Measurements from ENCODE around the gene LRRC8B. TPM values are rescaled to one million over a fixed set of nuclear protein-coding genes. Genes with fewer than 3 reads are reported as not detected.

The LRRC8B gene
- total and polyA plus RNA-seq, 2 experiments from 2014 or later: 4.6 to 5.1 TPM

DNA sequence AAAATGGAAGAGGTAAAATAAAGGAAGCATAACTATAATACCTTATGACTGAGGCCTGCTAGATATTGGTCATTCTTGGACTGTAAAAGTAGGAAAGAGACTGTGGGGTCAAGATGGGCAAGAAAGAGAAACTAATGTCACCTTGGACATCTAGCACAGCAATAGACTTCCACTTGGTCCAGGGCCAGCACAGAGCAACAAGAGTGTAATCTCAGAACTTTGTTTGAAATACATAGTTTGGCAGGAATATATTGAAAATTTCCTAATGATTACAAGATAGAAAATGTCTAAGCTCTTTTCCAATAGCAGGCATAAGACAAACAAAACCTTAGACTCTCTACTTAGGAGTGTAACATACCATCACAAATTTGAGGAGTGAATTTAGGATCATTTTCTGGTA is 112.9 kb downstream of the LRRC8B start:
- Histone ChIP-seq H3K4me2 (no peak overlapping the region), H3K9me3 (ENCODE audit: low read depth) (no peaks in the 10 kb centered on the region), H3K36me3 (replicated peaks; ENCODE audit: insufficient read depth, low read depth) (no peaks in the 10 kb centered on the region), H4K20me1 (ENCODE audit: insufficient read depth, poor library complexity, severe bottlenecking) (no peaks in the 10 kb centered on the region), H3K79me2 (no peaks in the 10 kb centered on the region), H3K4me1 (ENCODE audit: insufficient read depth) (no peaks in the 10 kb centered on the region), H2AFZ (no peak overlapping the region), H3K9me2 (replicated peaks; ENCODE audit: insufficient read depth) (peaks cover 4% of the 10 kb centered on the region), H3K27me3 (peaks cover 12% of the 10 kb centered on the region), H3K4me3 (no peak overlapping the region), H3K27ac (no peak overlapping the region)
- TF ChIP-seq, protein P1, sequence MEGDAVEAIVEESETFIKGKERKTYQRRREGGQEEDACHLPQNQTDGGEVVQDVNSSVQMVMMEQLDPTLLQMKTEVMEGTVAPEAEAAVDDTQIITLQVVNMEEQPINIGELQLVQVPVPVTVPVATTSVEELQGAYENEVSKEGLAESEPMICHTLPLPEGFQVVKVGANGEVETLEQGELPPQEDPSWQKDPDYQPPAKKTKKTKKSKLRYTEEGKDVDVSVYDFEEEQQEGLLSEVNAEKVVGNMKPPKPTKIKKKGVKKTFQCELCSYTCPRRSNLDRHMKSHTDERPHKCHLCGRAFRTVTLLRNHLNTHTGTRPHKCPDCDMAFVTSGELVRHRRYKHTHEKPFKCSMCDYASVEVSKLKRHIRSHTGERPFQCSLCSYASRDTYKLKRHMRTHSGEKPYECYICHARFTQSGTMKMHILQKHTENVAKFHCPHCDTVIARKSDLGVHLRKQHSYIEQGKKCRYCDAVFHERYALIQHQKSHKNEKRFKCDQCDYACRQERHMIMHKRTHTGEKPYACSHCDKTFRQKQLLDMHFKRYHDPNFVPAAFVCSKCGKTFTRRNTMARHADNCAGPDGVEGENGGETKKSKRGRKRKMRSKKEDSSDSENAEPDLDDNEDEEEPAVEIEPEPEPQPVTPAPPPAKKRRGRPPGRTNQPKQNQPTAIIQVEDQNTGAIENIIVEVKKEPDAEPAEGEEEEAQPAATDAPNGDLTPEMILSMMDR (IDR thresholded peaks at IDR 0.05; ENCODE audit: poor library complexity): no peak
- TF ChIP-seq EZH2phosphoT487 (IDR thresholded peaks at IDR 0.05; ENCODE audit: low read depth, severe bottlenecking, unreplicated experiment) (no peak), EZH2 (IDR thresholded peaks at IDR 0.05; ENCODE audit: borderline replicate concordance) (no peak)
- no peak for DNase-seq (ENCODE audit: low spot score)

DNA sequence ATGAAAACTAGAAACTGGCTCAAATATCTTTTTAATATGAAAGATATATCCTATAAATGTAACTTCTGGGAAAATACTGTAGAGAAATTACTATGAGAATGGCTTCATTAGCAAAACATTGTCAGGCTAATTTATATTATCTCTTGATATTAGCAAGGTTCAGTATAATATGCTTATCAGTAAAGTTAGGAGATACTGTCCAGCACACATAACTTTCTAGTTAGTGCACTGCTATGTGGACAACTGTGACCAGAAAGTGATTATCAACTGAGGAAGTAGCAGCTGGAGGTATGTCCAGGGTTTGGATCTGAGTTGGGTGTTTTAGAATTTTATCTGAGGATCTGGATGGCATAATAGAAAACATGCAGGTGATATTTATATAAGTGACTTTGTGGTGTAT is 115.8 kb downstream of the LRRC8B start:
- Histone ChIP-seq H3K4me1 (ENCODE audit: insufficient read depth) (no peaks in the 10 kb centered on the region), H4K20me1 (ENCODE audit: insufficient read depth, poor library complexity, severe bottlenecking) (no peaks in the 10 kb centered on the region), H3K79me2 (no peaks in the 10 kb centered on the region), H3K36me3 (replicated peaks; ENCODE audit: insufficient read depth, low read depth) (no peaks in the 10 kb centered on the region), H3K9me2 (replicated peaks; ENCODE audit: insufficient read depth) (peaks cover 4% of the 10 kb centered on the region), H3K4me3 (no peak overlapping the region), H3K27ac (no peak overlapping the region), H2AFZ (no peak overlapping the region), H3K4me2 (no peak overlapping the region), H3K27me3 (peaks cover 5% of the 10 kb centered on the region), H3K9me3 (ENCODE audit: low read depth) (no peaks in the 10 kb centered on the region)
- DNase-seq (ENCODE audit: low spot score): no peak
- TF ChIP-seq, protein P1 (IDR thresholded peaks at IDR 0.05; ENCODE audit: poor library complexity): no peak
- TF ChIP-seq EZH2 (IDR thresholded peaks at IDR 0.05; ENCODE audit: borderline replicate concordance) (no peak), EZH2phosphoT487 (IDR thresholded peaks at IDR 0.05; ENCODE audit: low read depth, severe bottlenecking, unreplicated experiment) (no peak)

DNA sequence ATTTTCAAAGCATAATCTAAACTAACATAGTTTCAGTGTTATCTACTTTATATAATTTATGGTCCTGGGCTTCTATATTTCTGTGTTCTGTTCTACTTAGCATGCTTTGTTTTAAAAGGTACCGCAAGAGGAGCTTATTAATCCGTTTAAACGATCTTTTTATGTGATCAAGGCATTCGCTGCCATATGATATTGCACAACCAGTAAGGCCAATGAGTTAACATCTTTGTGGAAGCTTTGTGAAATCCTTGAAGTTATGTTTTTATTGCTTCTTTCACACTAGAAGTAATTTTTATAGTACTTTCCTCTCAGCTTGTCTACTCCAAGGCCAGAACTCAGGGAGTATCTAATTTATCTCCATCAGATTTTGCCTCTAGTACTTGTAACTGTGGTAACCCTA is 117.2 kb downstream of the LRRC8B start:
- peaks cover 3% of the 10 kb centered on the region for H3K27me3 ChIP-seq
- peaks cover 4% of the 10 kb centered on the region for H3K9me2 ChIP-seq (replicated peaks; ENCODE audit: insufficient read depth)
- no peaks in the 10 kb centered on the region for H3K36me3 ChIP-seq (replicated peaks; ENCODE audit: insufficient read depth, low read depth)
- H2AFZ ChIP-seq: no peak overlapping the region
- DNase-seq (ENCODE audit: low spot score): no peak
- no peak overlapping the region for H3K27ac ChIP-seq
- H3K4me2 ChIP-seq: no peak overlapping the region
- H3K9me3 ChIP-seq (ENCODE audit: low read depth): no peaks in the 10 kb centered on the region
- TF ChIP-seq EZH2phosphoT487 (IDR thresholded peaks at IDR 0.05; ENCODE audit: low read depth, severe bottlenecking, unreplicated experiment): no peak
- TF ChIP-seq, protein P1 (IDR thresholded peaks at IDR 0.05; ENCODE audit: poor library complexity): no peak
- no peak for TF ChIP-seq EZH2 (IDR thresholded peaks at IDR 0.05; ENCODE audit: borderline replicate concordance)
- H3K4me1 ChIP-seq (ENCODE audit: insufficient read depth): no peaks in the 10 kb centered on the region
- WGBS (ENCODE audit: low lambda C conversion rate, missing lambda C conversion rate): 72% methylated on average over 4 of the region's 4 CpGs
- H3K79me2 ChIP-seq: no peaks in the 10 kb centered on the region
- H3K4me3 ChIP-seq: no peak overlapping the region
- H4K20me1 ChIP-seq (ENCODE audit: insufficient read depth, poor library complexity, severe bottlenecking): no peaks in the 10 kb centered on the region

DNA sequence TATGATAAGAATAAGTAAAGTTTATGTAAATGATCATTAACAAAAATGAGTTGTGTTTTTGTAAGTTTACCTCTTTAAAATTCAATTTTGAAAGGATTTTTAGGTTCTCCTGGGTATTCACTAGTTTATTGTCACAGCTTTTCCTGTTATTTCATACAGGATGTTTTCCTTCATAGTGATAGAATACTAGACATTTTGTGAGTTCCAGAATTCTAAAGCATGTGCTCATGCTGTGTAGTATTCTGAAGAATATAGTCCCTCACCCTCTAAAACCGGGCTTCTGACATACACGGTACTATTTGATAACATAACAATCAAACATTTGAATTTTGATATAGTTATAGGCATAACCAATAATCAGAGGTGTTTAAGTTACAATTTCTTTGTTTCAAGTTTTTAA is 118.9 kb downstream of the LRRC8B start:
- H3K27ac ChIP-seq: no peak overlapping the region
- no peaks in the 10 kb centered on the region for H3K79me2 ChIP-seq
- TF ChIP-seq, protein P1 (IDR thresholded peaks at IDR 0.05; ENCODE audit: poor library complexity): no peak
- TF ChIP-seq EZH2phosphoT487 (IDR thresholded peaks at IDR 0.05; ENCODE audit: low read depth, severe bottlenecking, unreplicated experiment) (no peak), EZH2 (IDR thresholded peaks at IDR 0.05; ENCODE audit: borderline replicate concordance) (no peak)
- no peak overlapping the region for H2AFZ ChIP-seq
- no peak overlapping the region for H3K4me3 ChIP-seq
- H3K9me2 ChIP-seq (replicated peaks; ENCODE audit: insufficient read depth): peaks cover 4% of the 10 kb centered on the region
- DNase-seq (ENCODE audit: low spot score): no peak
- no peaks in the 10 kb centered on the region for H3K36me3 ChIP-seq (replicated peaks; ENCODE audit: insufficient read depth, low read depth)
- H3K27me3 ChIP-seq: no peaks in the 10 kb centered on the region
- no peaks in the 10 kb centered on the region for H3K9me3 ChIP-seq (ENCODE audit: low read depth)
- no peaks in the 10 kb centered on the region for H3K4me1 ChIP-seq (ENCODE audit: insufficient read depth)
- WGBS (ENCODE audit: low lambda C conversion rate, missing lambda C conversion rate): 96% methylated on average over 2 of the region's 2 CpGs
- no peaks in the 10 kb centered on the region for H4K20me1 ChIP-seq (ENCODE audit: insufficient read depth, poor library complexity, severe bottlenecking)
- no peak overlapping the region for H3K4me2 ChIP-seq

Measured in hepatocyte (in vitro differentiated cells).